K562 (cell line): Measurements from ENCODE around the gene HNRNPF. TPM values are rescaled to one million over a fixed set of nuclear protein-coding genes. Genes with fewer than 3 reads are reported as not detected.
A peak's percentile ranks its signal among the peaks of the same experiment; 100 is the strongest.

Experiments used
- ATAC-seq: fragments of 200-7000 bp; cut with Tn5 transposase; 3 replicates; pipeline ENCODE4 v1.9.1; 2020; ENCODE audit warnings: moderate library complexity
- BruUV-seq: library from RNA; stranded (reverse); fragments of 400-500 nt; replicated peaks from 2 replicates; lab custom pipeline; 2021; lab: Mats Ljungman, UMichigan
- CTCF ChIA-PET: fragments of 300-600 bp; formaldehyde crosslinking; extraction: SDS; loops from one replicate; lab custom pipeline; 2021; ENCODE audit warnings: low intra/inter-chr PET ratio; lab: Yijun Ruan, JAX
- POLR2A ChIA-PET: fragments of 300-600, 350-650 bp; sonication (Branson Sonifier 250); formaldehyde crosslinking; extraction: SDS; loops from one replicate; lab custom pipeline; 2021; ENCODE audit warnings: antibody characterized with exemption, inconsistent platforms; lab: Yijun Ruan, JAX
- DNase-seq, 4 experiments: peaks; one replicate each; pipeline versions ENCODE4 v3.0.0 to v3.0.0-alpha.2; 2011 to 2018; ENCODE audit warnings: low spot score in 3 of 4, mixed read lengths in 3 of 4; ENCODE audit errors: extremely low read depth in 1 of 4
- FAIRE-seq: peaks from 2 replicates; lab custom pipeline; 2011; peaks lifted over from hg19 to GRCh38; lab: Jason Lieb, UNC
- H2AFZ ChIP-seq: 2 replicates; pipeline ENCODE4 v1.6.0; 2011; ENCODE audit warnings: low read depth, low read length, control low read depth, inconsistent platforms
- H3K27ac ChIP-seq: fragments of 200-600 bp; 3 replicates; pipeline ENCODE4 v1.8.0; 2011; ENCODE audit warnings: low read depth, mild to moderate bottlenecking, control low read depth, inconsistent platforms, low read length, moderate library complexity, mixed read lengths; ENCODE audit errors: extremely low read depth
- H3K27me3 ChIP-seq, 2 experiments: fragments of 300-600 bp in 1 of 2; 2 replicates in 1 of 2; 3 replicates in 1 of 2; pipeline versions ENCODE4 v1.6.0 to v1.8.0; 2011; ENCODE audit warnings: inconsistent platforms in 2 of 2, low read length in 2 of 2, mild to moderate bottlenecking in 1 of 2, mixed read lengths in 1 of 2, moderate library complexity in 1 of 2; ENCODE audit not compliant: control insufficient read depth in 2 of 2, insufficient read depth in 2 of 2
- H3K36me3 ChIP-seq: fragments of 300-600 bp; 3 replicates; pipeline ENCODE4 v1.8.0; 2011; ENCODE audit warnings: mild to moderate bottlenecking, low read length, inconsistent platforms; ENCODE audit not compliant: control insufficient read depth, insufficient read depth
- H3K4me1 ChIP-seq, 2 experiments: fragments of 200-600 bp in 1 of 2; replicated peaks in 1 of 2; 2 replicates in 1 of 2; 3 replicates in 1 of 2; pipeline versions ENCODE4 v1.5.1 to v1.8.0; 2011; ENCODE audit warnings: inconsistent platforms in 2 of 2, low read length in 2 of 2, mild to moderate bottlenecking in 1 of 2, mixed read lengths in 1 of 2, moderate library complexity in 1 of 2; ENCODE audit not compliant: control insufficient read depth in 2 of 2, insufficient read depth in 2 of 2
- H3K4me2 ChIP-seq: 2 replicates; pipeline ENCODE4 v1.6.1; 2011; ENCODE audit warnings: low read length, control low read depth, inconsistent platforms, mixed read lengths; ENCODE audit not compliant: insufficient read depth
- H3K4me3 ChIP-seq: fragments of 200-600 bp; sonication (generic), shearing (Covaris generic); 2 replicates; pipeline ENCODE4 v1.5.1; 2016; ENCODE audit warnings: control low read depth, inconsistent platforms
- H3K79me2 ChIP-seq: fragments of 200-600 bp; 3 replicates; pipeline ENCODE4 v1.8.0; 2011; ENCODE audit warnings: low read length, inconsistent platforms; ENCODE audit not compliant: control insufficient read depth, insufficient read depth
- H3K9ac ChIP-seq, 2 experiments: 2 replicates each; pipeline versions ENCODE4 v1.6.0 to v1.6.1; 2011; ENCODE audit warnings: low read depth in 2 of 2, low read length in 2 of 2, control low read depth in 1 of 2, inconsistent platforms in 1 of 2, mild to moderate bottlenecking in 1 of 2, mixed read lengths in 1 of 2; ENCODE audit not compliant: insufficient read depth in 1 of 2
- H3K9me1 ChIP-seq: one replicate; pipeline ENCODE4 v1.6.0; 2011; ENCODE audit warnings: inconsistent platforms, mild to moderate bottlenecking, low read length, moderate library complexity; ENCODE audit not compliant: control insufficient read depth, insufficient read depth
- H3K9me3 ChIP-seq: replicated peaks from 2 replicates; pipeline ENCODE4 v1.5.1; 2011; ENCODE audit warnings: low read depth, low read length, inconsistent platforms; ENCODE audit not compliant: control insufficient read depth, insufficient read depth
- H4K20me1 ChIP-seq: replicated peaks from 2 replicates; pipeline ENCODE4 v1.6.1; 2011; ENCODE audit warnings: low read length, inconsistent platforms, mixed read lengths; ENCODE audit not compliant: control insufficient read depth, insufficient read depth
- ARID3B ChIP-seq: fragments of 250-450 bp; sonication (Bioruptor Pico); IDR thresholded peaks from 2 replicates; pipeline ENCODE4 v1.4.0; 2020; ENCODE audit warnings: borderline replicate concordance
- FOXA1 ChIP-seq: fragments of 450-650 bp; IDR thresholded peaks from 2 replicates; pipeline ENCODE4 v1.6.1; 2016; ENCODE audit warnings: mild to moderate bottlenecking, borderline replicate concordance
- FOXK2 ChIP-seq, 2 experiments: fragments of 450-650 bp; IDR thresholded peaks in 1 of 2; conservative IDR thresholded peaks in 1 of 2; 2 replicates each; pipeline ENCODE4 v1.6.1; 2016; ENCODE audit warnings: low read depth in 2 of 2, mild to moderate bottlenecking in 1 of 2
- HDAC2 ChIP-seq: fragments of 450-650 bp; IDR thresholded peaks from 2 replicates; pipeline ENCODE4 v1.6.1; 2016; ENCODE audit warnings: mild to moderate bottlenecking
- HLTF ChIP-seq: fragments of 450-650 bp; IDR thresholded peaks from 2 replicates; pipeline ENCODE4 v1.6.1; 2016
- HOMEZ ChIP-seq: fragments of 250-450 bp; sonication (Bioruptor Pico); IDR thresholded peaks from 2 replicates; pipeline ENCODE4 v1.4.0; 2020; ENCODE audit warnings: mild to moderate bottlenecking, moderate library complexity
- MBD2 ChIP-seq: sonication (generic); IDR thresholded peaks from 2 replicates; pipeline ENCODE4 v1.6.1; 2016; ENCODE audit warnings: low read depth, borderline replicate concordance
- MNT ChIP-seq, 2 experiments: fragments of 450-650 bp; conservative IDR thresholded peaks; 2 replicates each; pipeline ENCODE4 v1.6.1; 2017; ENCODE audit warnings: mild to moderate bottlenecking in 2 of 2, moderate library complexity in 2 of 2
- PTRF ChIP-seq: fragments of 450-650 bp; IDR thresholded peaks from 2 replicates; pipeline ENCODE4 v1.6.1; 2016; ENCODE audit warnings: mild to moderate bottlenecking, missing genetic modification characterization, missing compliant biosample characterization
- RCOR1 ChIP-seq, 2 experiments: IDR thresholded peaks; 2 replicates each; pipeline ENCODE4 v1.6.1; 2012; ENCODE audit warnings: low read depth in 2 of 2, low read length in 2 of 2, borderline replicate concordance in 1 of 2, improper control_type of control experiment in 1 of 2
- SMAD4 ChIP-seq: fragments of 250-450 bp; sonication (Bioruptor Pico); conservative IDR thresholded peaks from 2 replicates; pipeline ENCODE4 v1.8.0; 2021; ENCODE audit warnings: inconsistent platforms, mild to moderate bottlenecking, moderate library complexity
- SMARCA5 ChIP-seq: fragments of 450-650 bp; IDR thresholded peaks from 2 replicates; pipeline ENCODE4 v1.6.1; 2016
- ZBTB17 ChIP-seq: fragments of 450-650 bp; formaldehyde crosslinking; IDR thresholded peaks from 2 replicates; pipeline ENCODE4 v1.4.0; 2020; ENCODE audit warnings: mild to moderate bottlenecking
- ZNF165 ChIP-seq: fragments of 250-450 bp; sonication (Bioruptor Pico); IDR thresholded peaks from 2 replicates; pipeline ENCODE4 v1.4.0; 2020; ENCODE audit warnings: borderline replicate concordance
- ZNF24 ChIP-seq: fragments of 450-650 bp; IDR thresholded peaks from 2 replicates; pipeline ENCODE4 v1.6.1; 2016
- WGBS: fragments of 100-300 bp; shearing (Covaris generic); methylation state at CpG from one replicate; pipeline ENCODE4 v1.1.6; 2016; ENCODE audit warnings: low coverage, mixed read lengths; ENCODE audit not compliant: insufficient coverage; ENCODE audit errors: missing lambda C conversion rate; 5-methylcytosine and 5-hydroxymethylcytosine counted together
- in situ Hi-C: fragments of 300-500 bp; cut with MboI; formaldehyde crosslinking; loops from 4 replicates; pipeline ENCODE4 v1.15.0; 2018; ENCODE audit warnings: inconsistent platforms, mixed read lengths
- intact Hi-C: fragments of 100-400 bp; cut with micrococcal nuclease; formaldehyde crosslinking; loops from 2 replicates; pipeline ENCODE4 v1.14.2; 2022
- polyA plus RNA-seq, 8 experiments: library from polyadenylated mRNA; depleted of rRNA in 4 of 8; stranded (reverse) in 5 of 8; unstranded in 3 of 8; fragments of >200 nt; fragmentation: Nextera tagmentation in 2 of 8; fragmentation: Illumina TruSeq in 1 of 8; extraction: Ambion mirVana in 2 of 8; extraction: Trizol in 1 of 8; gene quantifications; 2 replicates each; pipeline versions ENCODE4 v1.2.1 to v1.2.3, GENCODE V29; 2011 to 2014; ENCODE audit warnings: inconsistent platforms in 1 of 8, missing spikeins in 1 of 8
- total RNA-seq, 7 experiments: library from RNA; depleted of rRNA in 6 of 7; stranded (reverse); fragments of >200 nt in 6 of 7; fragmentation: Illumina TruSeq in 2 of 7; extraction: Trizol in 2 of 7; gene quantifications; 2 replicates each; pipeline versions ENCODE4 v1.2.1 to v1.2.3, GENCODE V29; 2011 to 2021; ENCODE audit warnings: low replicate concordance in 1 of 7
- TF ChIP-seq, protein P1 (sequence below): fragments of 250-450 bp; sonication (Bioruptor Pico); IDR thresholded peaks from 2 replicates; pipeline ENCODE4 v1.5.0; 2020; ENCODE audit warnings: mild to moderate bottlenecking, borderline replicate concordance

HNRNPF gene
- total and polyA plus RNA-seq, 9 of the 15 experiments (the other 6 are each of a cell fraction or from before 2014, with no cell fraction given) = 192 to 489 (median 416) TPM

- Histone ChIP-seq H3K27me3 (no peaks in the 10 kb centered on the region), H3K79me2 (no peaks in the 10 kb centered on the region; the same call in 2 of the 3 replicates), H3K4me3 (no peak overlapping the region), H3K9ac (no peak overlapping the region), H2AFZ (no peak overlapping the region), H3K27ac (no peak overlapping the region), H3K4me1 (peaks cover 40 to 63% of the 10 kb centered on the region in 2 experiments), H4K20me1 (no peaks in the 10 kb centered on the region), H3K9me3 (no peaks in the 10 kb centered on the region), H3K4me2 (peak overlapping the region; percentile 33; the same call in 1 of the 2 replicates), H3K36me3 (no peaks in the 10 kb centered on the region), H3K9me1 (no peaks in the 10 kb centered on the region)
- FAIRE-seq = peak; percentile 84
- WGBS = 4% methylated on average over 10 of the region's 10 CpGs
- DNase-seq = peak in 2 of 4 experiments; percentile 5 to 92
- in situ Hi-C loops (no loop called here), intact Hi-C loops (loop anchor here (10.0 kb wide), 1 partner anchor 771 kb away; no protein-coding TSS in a partner anchor)
- no TSS peak for BruUV-seq
- ChIA-PET POLR2A (interaction anchor here (1.2 to 2.3 kb wide), 3 partner anchors 12 to 16 kb away, joined by 5 to 13 read pairs (median 5); no protein-coding TSS in a partner anchor), CTCF (no interaction called here)
- ATAC-seq = peak; percentile 34
- peak in 1 of 2 experiments; percentile 56; a peak in 1 of 4 replicates for TF ChIP-seq MNT (conservative IDR thresholded peaks at IDR 0.05)
- no peak for TF ChIP-seq ZBTB17 (CRISPR knock-in tag)
- TF ChIP-seq SMAD4 = peak; percentile 83
- no peak for TF ChIP-seq HOMEZ (CRISPR knock-in tag)
- peak; percentile 32; the same call in 1 of the 2 replicates for TF ChIP-seq MBD2
- TF ChIP-seq ZNF24 = no peak
- no peak for TF ChIP-seq SMARCA5
- TF ChIP-seq RCOR1 (IDR thresholded peaks at IDR 0.05; ENCODE audit: borderline replicate concordance in 1 of 2, low read depth in 2 of 2, low read length in 2 of 2) = peak; percentile 78 to 97; a peak in 3 of 4 replicates
- TF ChIP-seq, protein P1, sequence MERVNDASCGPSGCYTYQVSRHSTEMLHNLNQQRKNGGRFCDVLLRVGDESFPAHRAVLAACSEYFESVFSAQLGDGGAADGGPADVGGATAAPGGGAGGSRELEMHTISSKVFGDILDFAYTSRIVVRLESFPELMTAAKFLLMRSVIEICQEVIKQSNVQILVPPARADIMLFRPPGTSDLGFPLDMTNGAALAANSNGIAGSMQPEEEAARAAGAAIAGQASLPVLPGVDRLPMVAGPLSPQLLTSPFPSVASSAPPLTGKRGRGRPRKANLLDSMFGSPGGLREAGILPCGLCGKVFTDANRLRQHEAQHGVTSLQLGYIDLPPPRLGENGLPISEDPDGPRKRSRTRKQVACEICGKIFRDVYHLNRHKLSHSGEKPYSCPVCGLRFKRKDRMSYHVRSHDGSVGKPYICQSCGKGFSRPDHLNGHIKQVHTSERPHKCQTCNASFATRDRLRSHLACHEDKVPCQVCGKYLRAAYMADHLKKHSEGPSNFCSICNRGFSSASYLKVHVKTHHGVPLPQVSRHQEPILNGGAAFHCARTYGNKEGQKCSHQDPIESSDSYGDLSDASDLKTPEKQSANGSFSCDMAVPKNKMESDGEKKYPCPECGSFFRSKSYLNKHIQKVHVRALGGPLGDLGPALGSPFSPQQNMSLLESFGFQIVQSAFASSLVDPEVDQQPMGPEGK (CRISPR knock-in tag) = no peak
- TF ChIP-seq HDAC2 = peak; percentile 88
- no peak for TF ChIP-seq PTRF (tag)
- TF ChIP-seq HLTF = no peak
- no peak for TF ChIP-seq ZNF165 (CRISPR knock-in tag)
- TF ChIP-seq FOXK2 (conservative IDR thresholded peaks at IDR 0.05 in 1 of 2, IDR thresholded peaks at IDR 0.05 in 1 of 2; ENCODE audit: low read depth in 2 of 2) = no peak
- no peak for TF ChIP-seq ARID3B (CRISPR knock-in tag)
- no peak for TF ChIP-seq FOXA1
Measured at GRCh38 chr10:43415544-43415943, 6.6 kb upstream of the HNRNPF start.
